Prostate gland (tissue), 2 donors: ENCODE data around the gene PELI3. TPM values are rescaled to one million over a fixed set of nuclear protein-coding genes. Genes with fewer than 3 reads are reported as not detected.

ENCODE experiments used
- DNase-seq: peaks from one replicate; pipeline ENCODE4 v3.0.0-alpha.2; 2019; ENCODE audit warnings: low spot score
- H3K27ac ChIP-seq, 2 donors: fragments of 200-600 bp; sonication (generic); 2 replicates each; pipeline ENCODE4 v1.5.1; 2017 to 2019
- H3K27me3 ChIP-seq: fragments of 200-600 bp; sonication (generic); replicated peaks from 2 replicates; pipeline ENCODE4 v1.5.1; 2019; ENCODE audit not compliant: insufficient read depth
- H3K36me3 ChIP-seq, 2 donors: fragments of 200-600 bp; sonication (generic); 1 replicate in 1 of 2; 2 replicates in 1 of 2; pipeline versions ENCODE4 v1.5.1 to v1.8.1; 2017 to 2019
- H3K4me1 ChIP-seq: fragments of 200-600 bp; sonication (generic); replicated peaks from 2 replicates; pipeline ENCODE4 v1.5.1; 2019
- H3K4me3 ChIP-seq, 2 donors: fragments of 200-600 bp; sonication (generic); 2 replicates each; pipeline ENCODE4 v1.5.1; 2017 to 2019
- H3K9me3 ChIP-seq: fragments of 200-600 bp; sonication (generic); 2 replicates; pipeline ENCODE4 v1.5.1; 2017
- POLR2A ChIP-seq: fragments of 450-650 bp; IDR thresholded peaks from one replicate; pipeline ENCODE4 v1.6.1; 2016; ENCODE audit warnings: antibody characterized with exemption, mild to moderate bottlenecking
- POLR2AphosphoS5 ChIP-seq: sonication (generic); formaldehyde crosslinking; IDR thresholded peaks from one replicate; pipeline ENCODE4 v1.6.1; 2017; ENCODE audit warnings: antibody characterized with exemption
- WGBS: methylation state at CpG from one replicate; pipeline ENCODE4 v1.1.5; 2018; 5-methylcytosine and 5-hydroxymethylcytosine counted together
- intact Hi-C: fragments of 100-400 bp; cut with DNase I; formaldehyde crosslinking; loops from one replicate; pipeline ENCODE4 v1.14.2; 2022
- total RNA-seq, 2 donors: library from RNA; depleted of rRNA; stranded (reverse); fragments of >200 nt; gene quantifications; one replicate each; pipeline ENCODE4 v1.1.0, GENCODE V29; 2016
- TF ChIP-seq, protein P1 (sequence below), 4 experiments: fragments of 200-600 bp in 2 of 4; fragments of 450-650 bp in 2 of 4; sonication (generic) in 2 of 4; IDR thresholded peaks; 1 replicate in 3 of 4; 2 replicates in 1 of 4; pipeline ENCODE4 v1.5.1; 2016 to 2019; ENCODE audit warnings: antibody characterized with exemption in 4 of 4, mild to moderate bottlenecking in 2 of 4, moderate library complexity in 2 of 4

The PELI3 gene
- total RNA-seq, 2 donors from 2014 or later = 23.9 to 27.0 TPM

DNA sequence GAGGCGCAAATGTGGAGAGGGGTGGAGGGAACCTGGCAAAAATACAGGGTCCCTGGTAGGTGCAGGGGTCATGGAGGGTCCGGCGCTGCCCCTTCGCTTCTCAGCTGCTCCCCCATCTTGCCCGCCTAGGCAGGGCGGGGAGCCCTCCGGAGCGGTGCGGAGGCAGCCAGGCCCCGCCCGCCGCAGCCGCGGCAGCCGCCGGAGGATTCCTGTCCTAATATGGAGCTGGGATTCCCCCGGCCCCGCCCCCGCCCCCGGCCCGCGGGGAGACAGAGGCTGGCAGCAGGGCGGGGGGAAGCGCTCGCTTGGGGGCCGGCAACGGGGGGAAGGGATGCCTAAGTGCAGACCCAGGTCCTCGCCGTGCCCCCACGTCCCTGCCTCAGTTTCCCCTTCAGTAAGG is 46.9 kb upstream of the PELI3 start:
- H3K36me3 ChIP-seq = no peaks in the 10 kb centered on the region
- H3K27ac ChIP-seq = no peak overlapping the region
- TF ChIP-seq POLR2A (no peak), POLR2AphosphoS5 (no peak)
- TF ChIP-seq, protein P1, sequence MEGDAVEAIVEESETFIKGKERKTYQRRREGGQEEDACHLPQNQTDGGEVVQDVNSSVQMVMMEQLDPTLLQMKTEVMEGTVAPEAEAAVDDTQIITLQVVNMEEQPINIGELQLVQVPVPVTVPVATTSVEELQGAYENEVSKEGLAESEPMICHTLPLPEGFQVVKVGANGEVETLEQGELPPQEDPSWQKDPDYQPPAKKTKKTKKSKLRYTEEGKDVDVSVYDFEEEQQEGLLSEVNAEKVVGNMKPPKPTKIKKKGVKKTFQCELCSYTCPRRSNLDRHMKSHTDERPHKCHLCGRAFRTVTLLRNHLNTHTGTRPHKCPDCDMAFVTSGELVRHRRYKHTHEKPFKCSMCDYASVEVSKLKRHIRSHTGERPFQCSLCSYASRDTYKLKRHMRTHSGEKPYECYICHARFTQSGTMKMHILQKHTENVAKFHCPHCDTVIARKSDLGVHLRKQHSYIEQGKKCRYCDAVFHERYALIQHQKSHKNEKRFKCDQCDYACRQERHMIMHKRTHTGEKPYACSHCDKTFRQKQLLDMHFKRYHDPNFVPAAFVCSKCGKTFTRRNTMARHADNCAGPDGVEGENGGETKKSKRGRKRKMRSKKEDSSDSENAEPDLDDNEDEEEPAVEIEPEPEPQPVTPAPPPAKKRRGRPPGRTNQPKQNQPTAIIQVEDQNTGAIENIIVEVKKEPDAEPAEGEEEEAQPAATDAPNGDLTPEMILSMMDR (IDR thresholded peaks at IDR 0.05) = no peak
- DNase-seq = no peak
- H3K9me3 ChIP-seq = no peaks in the 10 kb centered on the region
- H3K4me1 ChIP-seq = no peaks in the 10 kb centered on the region
- H3K27me3 ChIP-seq = no peaks in the 10 kb centered on the region
- 3% methylated on average over 30 of the region's 30 CpGs for whole genome bisulfite sequencing
- no peak overlapping the region for H3K4me3 ChIP-seq
- intact Hi-C loops = no loop called here

DNA sequence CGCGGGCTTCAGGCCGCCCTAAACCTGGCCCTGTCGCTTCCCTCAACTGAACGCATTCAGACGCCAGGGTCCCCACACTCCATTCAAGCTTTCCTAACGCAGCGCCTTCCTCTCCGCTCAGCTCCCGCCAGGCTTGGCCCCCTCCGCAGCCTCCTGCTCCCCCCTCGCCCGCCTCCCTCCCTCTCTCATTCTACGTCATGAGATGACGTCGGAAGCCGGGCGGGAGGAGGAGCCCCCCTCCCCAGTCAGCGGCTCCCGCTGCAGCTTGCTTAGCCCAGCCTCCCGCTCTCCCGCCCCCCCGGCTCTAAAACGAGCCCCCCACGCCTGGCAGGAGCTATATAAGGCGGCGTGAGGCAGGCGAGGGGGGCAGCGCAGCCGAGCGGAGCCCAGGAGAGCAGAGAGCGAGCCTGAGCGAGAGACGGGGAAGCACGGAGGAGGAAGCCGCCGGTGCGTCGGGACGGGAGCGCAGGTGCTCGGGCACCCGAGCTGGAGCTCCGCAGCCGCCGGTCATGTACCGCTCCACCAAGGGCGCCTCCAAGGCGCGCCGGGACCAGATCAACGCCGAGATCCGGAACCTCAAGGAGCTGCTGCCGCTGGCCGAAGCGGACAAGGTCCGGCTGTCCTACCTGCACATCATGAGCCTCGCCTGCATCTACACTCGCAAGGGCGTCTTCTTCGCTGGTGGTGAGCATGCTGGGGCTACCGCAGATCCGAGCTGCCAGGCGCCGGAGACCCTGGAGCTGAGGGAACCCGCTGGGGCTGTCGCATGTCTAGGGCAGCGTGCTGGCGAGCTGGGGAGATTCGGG is 45.8 kb upstream of the PELI3 start, which contains the start of gene NPAS4:
Gene NPAS4 (plus strand): TSS at position 365 of the 806 bp plus-strand sequence. CDS start 145 bp downstream, at position 510.
- Histone ChIP-seq H3K4me1 (no peaks in the 10 kb centered on the region), H3K9me3 (no peaks in the 10 kb centered on the region), H3K27me3 (no peaks in the 10 kb centered on the region), H3K36me3 (no peaks in the 10 kb centered on the region), H3K4me3 (no peak within 1 kb of the TSS), H3K27ac (no peak within 1 kb of the TSS)
- intact Hi-C loops = no loop called here
- no peak for TF ChIP-seq POLR2AphosphoS5
- TF ChIP-seq, protein P1 (IDR thresholded peaks at IDR 0.05) = no peak
- no peak for DNase-seq
- 11% methylated on average over 62 of the region's 71 CpGs for whole genome bisulfite sequencing

DNA sequence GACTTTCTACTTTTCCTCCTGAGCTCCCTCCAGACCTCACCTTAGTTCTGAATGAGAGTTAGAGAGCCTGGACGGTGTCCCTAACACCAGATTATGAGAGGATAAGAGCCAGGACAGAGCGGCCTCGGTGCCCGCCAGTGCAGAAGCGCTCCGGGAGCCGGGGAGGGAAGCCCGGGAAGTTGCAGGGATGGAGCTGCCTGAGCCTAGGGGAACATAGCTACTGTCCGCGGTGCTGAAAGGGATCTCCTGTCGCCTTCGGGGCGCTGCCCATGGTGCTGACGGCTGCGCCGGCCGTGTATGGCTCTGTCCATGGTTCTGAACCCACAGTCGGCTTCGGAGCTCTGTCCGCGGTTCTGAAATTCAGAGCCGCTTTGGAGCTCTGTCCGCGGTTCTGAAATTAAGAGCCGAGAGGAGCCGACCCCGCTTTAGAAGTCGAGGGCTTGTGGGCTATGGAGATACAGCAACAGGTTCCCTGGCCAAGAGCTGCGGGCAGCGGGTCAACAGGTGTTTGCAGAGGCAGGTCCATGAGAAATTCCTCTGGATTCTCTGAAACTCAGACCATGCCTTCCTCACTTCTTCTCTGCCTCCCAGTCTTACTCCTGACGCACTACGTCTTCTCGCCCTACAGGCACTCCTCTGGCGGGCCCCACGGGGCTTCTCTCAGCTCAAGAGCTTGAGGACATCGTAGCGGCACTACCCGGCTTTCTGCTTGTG is 45.1 kb upstream of the PELI3 start:
- H3K36me3 ChIP-seq = no peaks in the 10 kb centered on the region
- DNase-seq = peak; percentile 91
- TF ChIP-seq POLR2A (no peak), POLR2AphosphoS5 (peak; percentile 94)
- TF ChIP-seq, protein P1 (IDR thresholded peaks at IDR 0.05) = peak in 2 of 4 experiments; percentile 15 to 26
- 11% methylated on average over 38 of the region's 38 CpGs for WGBS
- intact Hi-C loops = no loop called here
- no peaks in the 10 kb centered on the region for H3K27me3 ChIP-seq
- no peaks in the 10 kb centered on the region for H3K4me1 ChIP-seq
- H3K4me3 ChIP-seq = no peak overlapping the region
- H3K9me3 ChIP-seq = no peaks in the 10 kb centered on the region
- no peak overlapping the region for H3K27ac ChIP-seq

DNA sequence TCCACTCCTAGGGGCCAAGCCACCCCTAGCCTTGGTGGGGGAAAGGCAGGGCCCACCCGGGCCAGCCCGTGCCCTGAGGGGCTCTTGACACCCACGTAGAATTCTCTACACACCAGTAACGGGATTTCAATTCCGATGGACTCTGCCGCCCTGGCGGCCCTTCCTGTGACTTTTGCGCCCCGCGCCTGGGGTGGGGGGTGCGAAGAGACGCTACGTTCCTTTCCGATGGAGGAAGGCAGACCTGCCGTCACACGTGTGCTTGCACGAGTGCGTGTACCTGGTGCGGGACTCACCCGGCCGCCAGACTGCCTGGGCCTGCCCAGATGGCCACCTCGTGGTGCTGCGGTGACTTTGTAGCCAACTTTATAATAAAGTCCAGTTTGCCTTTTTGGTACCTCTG is 40.4 kb upstream of the PELI3 start:
- Histone ChIP-seq H3K27ac (no peak overlapping the region), H3K4me3 (no peak overlapping the region), H3K9me3 (no peaks in the 10 kb centered on the region), H3K36me3 (no peaks in the 10 kb centered on the region), H3K4me1 (no peaks in the 10 kb centered on the region), H3K27me3 (no peaks in the 10 kb centered on the region)
- no peak for DNase-seq
- intact Hi-C loops = no loop called here
- 61% methylated on average over 23 of the region's 23 CpGs for WGBS
- TF ChIP-seq POLR2AphosphoS5 (no peak), POLR2A (no peak)
- TF ChIP-seq, protein P1 (IDR thresholded peaks at IDR 0.05) = no peak
